T-helper 1 cell treated with Interleukin-12 subunit alpha and Interleukin-12 subunit beta and Interleukin-4 antibody, amounts not matched to agents 30 ng/mL and 1 ng/mL, for 36 hours (primary cell): Measurements from ENCODE around the gene BICC1. TPM values are rescaled to one million over a fixed set of nuclear protein-coding genes. Genes with fewer than 3 reads are reported as not detected.

Experiments
- intact Hi-C: fragments of 100-400 bp; cut with micrococcal nuclease; formaldehyde crosslinking; loops from one replicate; pipeline ENCODE4 v1.15.1; 2024
- total RNA-seq: library from RNA; stranded (reverse); gene quantifications from 2 replicates; pipeline ENCODE4 v1.2.3, GENCODE V29; 2022

The BICC1 gene
- total RNA-seq, 1 donor from 2014 or later, result not detected

GRCh38 chr10:58642283-58642682, 129.6 kb downstream of the BICC1 start:
- intact Hi-C loops, result no loop called here

DNA sequence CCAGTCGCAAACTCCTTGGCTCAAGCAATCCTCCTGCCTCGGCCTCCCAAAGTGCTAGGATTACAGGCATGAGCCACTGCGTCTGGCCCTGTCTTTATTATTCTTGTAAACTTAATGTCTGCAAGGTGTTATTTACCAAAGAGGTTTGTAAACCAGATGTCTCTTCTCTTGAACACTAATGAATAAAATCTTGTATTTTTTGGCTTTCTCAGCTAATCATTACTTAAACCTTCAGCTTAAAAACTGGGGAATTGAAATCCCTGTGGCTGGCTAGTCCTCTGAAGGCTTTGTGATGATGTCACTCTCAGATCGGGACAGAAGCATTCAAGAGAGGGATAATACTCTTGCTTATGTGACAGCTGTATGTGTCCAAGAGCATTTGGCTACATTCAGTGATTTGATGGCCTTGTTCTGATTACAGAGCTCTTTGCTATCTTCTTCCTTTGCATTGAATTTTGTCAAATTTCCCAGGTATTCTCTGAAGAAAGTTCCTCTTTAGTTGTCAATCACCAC, 130.3 kb downstream of the BICC1 start:
- intact Hi-C loops, result no loop called here

- intact Hi-C loops, result no loop called here
These were observed 131.6 kb downstream of the BICC1 start for GRCh38 chr10:58644311-58644710.

DNA sequence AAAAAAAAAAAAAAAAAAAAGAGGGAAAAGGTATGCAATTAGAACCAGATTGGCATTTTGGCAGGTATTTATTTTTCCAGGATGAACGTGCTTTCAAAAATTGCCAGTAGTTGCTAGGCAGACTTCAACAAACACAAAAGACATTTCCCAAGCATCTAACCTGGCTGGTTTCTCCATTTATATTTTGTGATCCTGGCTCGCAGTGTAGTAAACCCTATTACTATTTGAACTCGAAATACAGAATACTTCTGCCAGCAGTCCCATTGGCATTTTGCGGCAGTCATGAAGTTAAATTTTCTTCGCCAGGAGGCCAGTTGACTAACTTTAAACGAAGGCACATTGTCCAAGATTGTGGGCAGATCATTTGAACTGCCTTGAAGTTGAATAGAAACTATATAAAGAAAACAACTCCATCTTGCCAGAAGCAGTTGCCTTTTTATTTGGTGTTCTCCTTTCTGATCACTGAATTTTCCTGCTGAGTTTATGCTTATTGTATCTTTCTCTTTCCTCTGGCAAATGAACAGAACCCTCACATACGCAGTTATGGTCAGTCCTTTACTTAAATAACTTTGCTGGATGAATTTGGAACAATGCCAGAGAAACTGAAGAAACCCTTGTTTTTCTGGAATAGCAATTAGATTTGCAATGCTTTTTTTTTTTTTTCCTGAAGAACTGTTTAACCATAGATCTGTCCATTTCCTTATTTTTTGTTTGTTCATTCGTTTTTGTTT, 132.9 kb downstream of the BICC1 start:
- intact Hi-C loops, result no loop called here

GRCh38 chr10:58647376-58648112, 134.9 kb downstream of the BICC1 start:
- intact Hi-C loops, result no loop called here

DNA sequence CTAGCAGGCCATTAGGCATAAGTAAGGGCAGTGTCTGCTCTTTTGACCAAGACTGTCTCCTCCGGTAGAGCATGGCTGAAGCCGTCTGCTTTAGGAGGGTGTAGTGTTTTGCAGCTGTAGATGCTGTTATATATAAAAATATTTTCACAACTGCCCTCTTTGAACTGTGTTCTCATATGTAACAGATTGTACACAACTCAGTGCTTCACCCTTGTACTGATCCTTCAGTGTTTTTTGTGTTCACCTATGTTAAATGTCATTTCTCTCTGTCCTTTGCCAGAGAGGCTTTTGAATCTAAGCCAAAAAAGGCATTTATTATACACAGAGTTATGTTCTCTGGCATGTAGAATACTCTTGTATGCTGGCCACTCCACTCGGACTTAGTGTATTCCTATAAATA, 135.5 kb downstream of the BICC1 start:
- intact Hi-C loops, result no loop called here

DNA sequence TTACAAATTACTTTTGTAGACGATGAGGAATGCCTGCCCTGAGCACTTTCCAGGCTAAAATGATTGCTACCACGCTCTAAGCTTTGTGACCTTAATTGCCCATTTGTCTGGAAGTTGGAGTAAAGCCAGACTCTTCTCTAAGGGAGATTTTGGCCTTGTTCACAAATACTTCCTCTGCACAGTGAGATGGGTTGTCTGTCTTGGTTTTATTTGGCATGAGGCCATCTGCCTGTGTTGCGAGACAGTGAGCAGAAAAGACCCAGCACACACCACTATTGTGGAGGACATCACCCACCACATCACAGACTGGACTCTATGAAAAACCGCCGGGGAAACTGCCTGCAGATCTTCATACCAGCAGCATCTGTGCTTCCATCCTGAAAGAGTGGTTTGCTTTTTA, 138.4 kb downstream of the BICC1 start:
- intact Hi-C loops, result no loop called here

- intact Hi-C loops, result no loop called here
These were observed 139.1 kb downstream of the BICC1 start for GRCh38 chr10:58651742-58652141.

- intact Hi-C loops, result no loop called here
These were observed 140.5 kb downstream of the BICC1 start for GRCh38 chr10:58653139-58653538.

DNA sequence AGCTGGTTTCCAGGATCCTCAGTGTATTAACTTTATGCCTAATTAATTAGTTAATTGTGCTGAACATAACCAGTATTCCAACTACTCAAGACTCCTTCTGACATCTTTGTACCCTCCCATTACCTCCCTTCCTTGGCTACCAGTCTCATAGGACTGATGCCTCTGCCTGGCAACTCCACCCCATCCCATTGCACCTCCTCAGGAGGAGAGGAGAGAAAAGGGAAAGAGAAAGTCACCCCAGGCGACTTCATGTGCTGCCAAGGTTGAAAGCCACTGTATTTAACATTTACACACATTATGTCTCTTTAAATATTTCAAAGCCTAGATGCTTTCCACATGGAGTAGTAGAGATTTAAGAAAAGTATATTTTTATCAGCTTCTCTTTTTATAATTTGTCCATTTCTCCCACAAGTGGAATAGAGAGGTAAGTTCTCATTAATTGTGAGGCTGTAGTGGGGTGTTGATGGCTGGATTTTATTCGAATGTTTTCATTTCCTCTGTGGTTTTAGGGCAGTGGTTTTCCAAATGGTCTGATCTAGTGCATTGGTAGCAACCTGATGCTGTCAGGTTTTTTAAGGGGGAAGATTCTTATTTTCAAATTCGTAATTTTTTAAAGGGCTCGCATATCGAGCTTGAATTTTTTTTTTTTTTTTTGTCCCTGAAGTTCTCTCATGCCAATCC, 148.0 kb downstream of the BICC1 start:
- intact Hi-C loops, result no loop called here

DNA sequence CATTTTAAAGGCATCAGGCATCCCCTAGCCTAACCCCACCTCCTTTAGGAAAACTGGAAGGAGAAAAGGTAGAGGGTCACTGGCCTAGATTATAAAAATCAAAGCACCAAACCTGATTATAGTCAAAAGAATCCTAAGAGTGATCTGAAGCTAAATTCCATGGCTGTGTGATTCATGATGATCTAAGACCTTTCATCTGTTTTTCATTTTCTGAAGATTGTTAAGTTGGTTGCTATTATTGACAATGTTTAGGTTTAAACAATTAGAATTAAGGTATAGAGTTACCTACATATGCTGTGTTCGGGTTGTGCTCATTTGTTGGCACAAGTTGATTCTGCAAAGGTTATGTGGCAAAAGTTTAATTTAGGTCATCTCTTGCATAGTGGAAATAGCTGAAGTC, 148.7 kb downstream of the BICC1 start:
- intact Hi-C loops, result no loop called here

GRCh38 chr10:58661902-58662301, 149.2 kb downstream of the BICC1 start:
- intact Hi-C loops, result no loop called here

GRCh38 chr10:58662314-58662713, 149.6 kb downstream of the BICC1 start:
- intact Hi-C loops, result no loop called here

GRCh38 chr10:58665361-58665760, 152.7 kb downstream of the BICC1 start:
- intact Hi-C loops, result no loop called here

DNA sequence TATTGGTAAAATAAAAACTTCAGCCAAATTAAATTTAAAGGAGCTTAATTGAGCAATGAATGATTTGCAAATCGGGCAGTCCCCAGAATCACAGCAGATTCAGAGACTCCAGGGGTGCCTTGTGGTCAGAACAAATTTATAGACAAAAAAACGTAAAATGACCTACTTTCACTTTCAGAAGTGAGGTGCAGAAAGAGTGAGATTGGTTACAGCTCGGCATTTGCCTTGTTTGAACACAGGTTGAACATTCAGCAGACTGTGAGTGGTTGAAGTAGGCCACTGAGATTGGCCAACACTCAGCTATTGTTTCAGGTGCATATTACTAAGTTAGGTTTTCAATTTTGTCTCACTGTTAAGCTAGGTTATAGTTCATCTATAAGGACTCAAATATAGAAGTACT, 153.4 kb downstream of the BICC1 start:
- intact Hi-C loops, result no loop called here

DNA sequence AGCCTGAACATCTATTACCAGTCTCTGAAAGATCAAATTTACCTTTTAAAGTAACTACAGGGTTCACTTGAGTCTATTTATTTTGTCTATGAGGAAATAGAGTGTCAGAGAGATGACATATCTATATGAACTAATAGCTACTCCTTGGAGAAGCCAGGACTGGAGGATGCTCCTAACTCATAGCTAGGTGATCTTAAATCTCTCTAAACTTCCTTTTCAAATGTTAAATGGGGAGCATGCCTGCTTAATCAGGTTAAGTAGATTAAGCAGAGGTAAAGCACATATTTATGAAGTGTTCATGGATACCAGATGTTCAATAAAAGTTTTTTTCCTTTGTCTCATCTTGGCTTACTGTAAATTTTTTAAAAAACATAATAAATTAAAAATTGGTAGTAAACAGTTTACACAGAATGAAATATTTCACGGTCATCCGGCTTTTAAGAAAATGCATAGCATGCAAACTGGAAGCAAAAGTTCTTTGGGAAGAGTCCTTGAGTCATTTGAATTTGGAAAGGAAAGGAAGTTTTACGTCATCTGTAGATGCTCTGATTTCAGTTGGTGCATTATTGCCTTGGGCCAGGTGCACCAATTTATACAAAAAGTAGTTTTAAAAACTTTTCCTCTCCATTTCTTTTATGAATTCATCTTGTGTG, 155.1 kb downstream of the BICC1 start:
- intact Hi-C loops, result no loop called here

DNA sequence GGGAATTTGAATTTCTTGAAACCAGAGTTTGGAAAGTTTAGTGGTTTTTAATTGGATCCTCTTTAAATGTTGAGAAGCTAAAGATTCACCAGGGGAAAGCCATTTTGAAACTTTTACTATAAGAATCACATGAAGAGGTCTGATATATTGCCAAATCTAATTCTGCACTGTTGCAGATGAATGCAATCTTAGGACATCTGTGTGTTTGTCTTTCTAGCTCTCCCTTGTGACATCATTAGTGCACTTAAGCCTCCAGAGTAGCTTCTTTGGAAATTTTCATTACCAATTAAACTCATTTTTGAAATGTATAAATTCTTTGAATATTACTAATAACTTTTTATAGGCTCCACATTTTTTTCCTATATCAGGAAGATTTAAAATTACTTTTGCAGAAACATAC, 160.2 kb downstream of the BICC1 start:
- intact Hi-C loops, result no loop called here

GRCh38 chr10:58674251-58674650, 161.6 kb downstream of the BICC1 start:
- intact Hi-C loops, result no loop called here

- intact Hi-C loops, result no loop called here
These were observed 162.6 kb downstream of the BICC1 start for GRCh38 chr10:58675321-58675720.

- intact Hi-C loops, result no loop called here
These were observed 178.9 kb downstream of the BICC1 start for GRCh38 chr10:58691528-58691927.

GRCh38 chr10:58693919-58694318, 181.2 kb downstream of the BICC1 start:
- intact Hi-C loops, result no loop called here

GRCh38 chr10:58695022-58695421, 182.3 kb downstream of the BICC1 start:
- intact Hi-C loops, result no loop called here
